ENCODE measurements around the gene NUMBL.

The NUMBL gene

DNA sequence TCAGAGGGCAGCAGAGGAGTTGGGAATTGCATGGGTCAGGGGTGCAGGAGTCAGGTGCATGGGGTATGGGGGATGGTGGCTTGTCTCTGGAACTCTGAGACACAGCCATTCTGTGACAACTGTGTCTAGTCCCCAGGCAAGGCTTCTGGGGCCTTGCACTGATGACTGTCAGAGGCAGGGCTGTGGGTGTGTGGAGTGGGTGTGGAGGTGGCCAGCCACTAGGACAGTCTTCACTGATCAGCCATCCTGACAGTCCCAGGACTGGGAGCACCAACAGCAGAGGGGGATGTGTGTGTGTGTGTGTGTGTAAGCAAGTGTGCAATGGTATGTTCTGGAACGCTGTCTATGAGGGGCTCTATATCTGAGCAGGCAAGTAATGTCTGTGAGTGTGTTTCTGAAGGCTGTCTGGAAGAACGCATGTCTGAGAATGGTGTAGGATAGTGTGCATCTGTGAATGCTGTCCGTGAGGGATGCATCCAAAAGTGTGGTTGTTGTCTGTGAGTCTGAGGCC is 5.4 kb downstream of the NUMBL start:
- Histone ChIP-seq H3K27ac (ENCODE audit: low read depth, low read length) (no peak overlapping the region), H3K4me3 (ENCODE audit: low read depth in 1 of 5, low read length in 5 of 5) (no peak overlapping the region), H3K36me3 (ENCODE audit: control insufficient read depth in 5 of 5, insufficient read depth in 5 of 5, low read length in 5 of 5) (peaks cover 0 to 56% (median 54%) of the 10 kb centered on the region in 5 donors), H3K27me3 (ENCODE audit: control insufficient read depth in 5 of 5, insufficient read depth in 4 of 5, low read length in 5 of 5) (no peaks in the 10 kb centered on the region), H3K9ac (ENCODE audit: low read length in 5 of 5) (no peak overlapping the region), H3K4me1 (ENCODE audit: control insufficient read depth in 5 of 5, insufficient read depth in 5 of 5, low read length in 5 of 5) (peaks cover 9 to 32% (median 30%) of the 10 kb centered on the region in 5 donors), H3K9me3 (ENCODE audit: control insufficient read depth in 5 of 5, low read length in 5 of 5) (no peaks in the 10 kb centered on the region)

DNA sequence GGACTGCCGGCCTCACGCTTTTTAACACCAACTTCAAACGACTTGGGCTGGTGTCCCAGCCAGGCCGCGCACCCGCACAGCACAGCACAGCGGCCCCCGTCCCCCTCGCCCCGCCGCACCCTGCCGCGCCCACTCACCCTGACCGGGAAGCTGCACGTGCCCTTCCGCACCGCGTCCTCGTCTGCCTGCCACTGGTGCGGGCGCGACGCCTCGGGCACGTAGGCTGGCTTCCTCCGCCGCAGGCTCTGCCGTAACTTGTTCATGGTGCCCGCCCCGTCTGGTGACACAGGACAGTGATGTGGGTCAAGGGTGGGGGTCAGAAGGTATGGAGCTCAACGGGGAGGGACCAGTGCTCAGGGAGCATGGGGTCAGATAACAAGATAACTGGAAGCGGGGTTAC is 6.2 kb downstream of the NUMBL start:
- Histone ChIP-seq H3K27me3 (ENCODE audit: control insufficient read depth in 5 of 5, insufficient read depth in 4 of 5, low read length in 5 of 5) (no peaks in the 10 kb centered on the region), H3K4me1 (ENCODE audit: control insufficient read depth in 5 of 5, insufficient read depth in 5 of 5, low read length in 5 of 5) (peaks cover 8 to 24% (median 22%) of the 10 kb centered on the region in 5 donors), H3K27ac (ENCODE audit: low read depth, low read length) (no peak overlapping the region), H3K9me3 (ENCODE audit: control insufficient read depth in 5 of 5, low read length in 5 of 5) (no peaks in the 10 kb centered on the region), H3K9ac (ENCODE audit: low read length in 5 of 5) (no peak overlapping the region), H3K4me3 (ENCODE audit: low read depth in 1 of 5, low read length in 5 of 5) (no peak overlapping the region), H3K36me3 (ENCODE audit: control insufficient read depth in 5 of 5, insufficient read depth in 5 of 5, low read length in 5 of 5) (peaks cover 0 to 64% (median 56%) of the 10 kb centered on the region in 5 donors)

DNA sequence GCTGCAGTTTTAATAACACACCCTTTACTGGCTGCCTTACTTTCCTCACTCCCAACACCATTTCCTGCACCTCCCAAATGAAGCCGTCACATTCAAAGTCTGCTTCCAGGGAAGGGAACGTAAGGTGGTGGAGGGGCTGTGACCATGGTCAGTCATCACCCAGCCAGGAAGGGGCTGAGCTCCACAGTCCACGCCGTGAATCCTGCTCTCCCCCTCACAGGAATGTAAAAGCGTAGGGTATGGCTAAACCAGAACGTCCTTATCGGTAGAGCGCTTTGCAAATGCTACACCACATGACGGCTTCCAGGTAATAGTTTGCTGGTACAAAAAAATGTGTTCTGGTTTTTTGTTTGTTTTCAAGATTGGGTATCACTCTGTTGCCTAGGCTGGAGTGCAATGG is 7.0 kb downstream of the NUMBL start:
- H3K36me3 ChIP-seq (ENCODE audit: control insufficient read depth in 5 of 5, insufficient read depth in 5 of 5, low read length in 5 of 5): peaks cover 2 to 73% (median 64%) of the 10 kb centered on the region in 5 donors
- H3K4me1 ChIP-seq (ENCODE audit: control insufficient read depth in 5 of 5, insufficient read depth in 5 of 5, low read length in 5 of 5): peaks cover 8 to 15% (median 14%) of the 10 kb centered on the region in 5 donors
- H3K4me3 ChIP-seq (ENCODE audit: low read depth in 1 of 5, low read length in 5 of 5): no peak overlapping the region
- H3K27me3 ChIP-seq (ENCODE audit: control insufficient read depth in 5 of 5, insufficient read depth in 4 of 5, low read length in 5 of 5): no peaks in the 10 kb centered on the region
- no peak overlapping the region for H3K9ac ChIP-seq (ENCODE audit: low read length in 5 of 5)
- H3K9me3 ChIP-seq (ENCODE audit: control insufficient read depth in 5 of 5, low read length in 5 of 5): no peaks in the 10 kb centered on the region
- H3K27ac ChIP-seq (ENCODE audit: low read depth, low read length): no peak overlapping the region

DNA sequence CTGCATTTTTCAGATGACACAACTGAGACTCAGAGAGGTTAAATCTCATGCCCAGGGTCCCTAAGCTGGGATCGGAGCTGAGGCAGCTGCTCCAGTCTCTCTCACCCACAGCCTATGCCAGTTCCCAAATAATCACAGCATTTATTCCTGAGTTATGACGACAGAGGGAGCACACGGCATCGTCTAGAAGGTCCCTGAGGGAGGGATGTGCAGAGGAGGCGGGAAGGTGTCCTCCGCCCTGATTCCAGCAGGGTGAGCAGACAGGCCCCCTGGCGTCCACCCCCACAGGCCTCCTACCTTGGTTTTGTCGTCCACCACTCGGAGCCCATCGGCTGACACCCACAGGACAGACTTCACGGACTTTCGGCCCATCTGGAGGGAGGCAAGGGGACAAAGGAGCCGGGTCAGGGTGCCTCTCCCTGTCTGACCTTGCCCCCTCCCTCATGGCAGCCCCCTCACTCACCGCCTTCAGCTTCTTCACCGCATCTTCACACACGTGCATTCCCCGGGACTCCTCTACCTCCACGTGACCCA is 8.0 kb downstream of the NUMBL start:
- no peak overlapping the region for H3K27ac ChIP-seq (ENCODE audit: low read depth, low read length)
- H3K4me1 ChIP-seq (ENCODE audit: control insufficient read depth in 5 of 5, insufficient read depth in 5 of 5, low read length in 5 of 5): peaks cover 0 to 6% (median 5%) of the 10 kb centered on the region in 5 donors
- H3K36me3 ChIP-seq (ENCODE audit: control insufficient read depth in 5 of 5, insufficient read depth in 5 of 5, low read length in 5 of 5): peaks cover 4 to 82% (median 73%) of the 10 kb centered on the region in 5 donors
- no peaks in the 10 kb centered on the region for H3K27me3 ChIP-seq (ENCODE audit: control insufficient read depth in 5 of 5, insufficient read depth in 4 of 5, low read length in 5 of 5)
- H3K4me3 ChIP-seq (ENCODE audit: low read depth in 1 of 5, low read length in 5 of 5): no peak overlapping the region
- no peaks in the 10 kb centered on the region for H3K9me3 ChIP-seq (ENCODE audit: control insufficient read depth in 5 of 5, low read length in 5 of 5)
- H3K9ac ChIP-seq (ENCODE audit: low read length in 5 of 5): no peak overlapping the region

DNA sequence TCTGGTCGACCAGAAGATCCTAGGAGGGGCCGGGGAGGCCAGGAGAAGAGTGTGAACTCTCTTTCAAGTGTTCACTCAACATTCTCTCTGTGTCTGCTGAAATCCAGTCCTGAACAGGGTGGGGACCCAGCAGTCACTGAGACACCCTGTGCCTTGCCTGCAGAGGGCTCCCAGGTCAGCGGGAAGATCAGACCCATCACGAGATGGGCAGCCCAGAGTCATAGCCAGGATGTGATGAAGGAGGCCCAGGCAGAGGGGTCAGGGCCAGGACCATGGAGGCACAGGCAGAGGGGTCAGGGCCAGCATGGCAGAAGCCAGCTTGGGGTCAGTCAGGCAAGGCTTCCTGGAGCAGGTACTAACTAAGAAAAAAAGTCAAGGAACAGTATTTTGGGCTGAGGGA is 9.4 kb downstream of the NUMBL start:
- Histone ChIP-seq H3K36me3 (ENCODE audit: control insufficient read depth in 5 of 5, insufficient read depth in 5 of 5, low read length in 5 of 5) (peaks cover 4 to 89% (median 79%) of the 10 kb centered on the region in 5 donors), H3K27me3 (ENCODE audit: control insufficient read depth in 5 of 5, insufficient read depth in 4 of 5, low read length in 5 of 5) (no peaks in the 10 kb centered on the region), H3K9me3 (ENCODE audit: control insufficient read depth in 5 of 5, low read length in 5 of 5) (no peaks in the 10 kb centered on the region), H3K27ac (ENCODE audit: low read depth, low read length) (no peak overlapping the region), H3K9ac (ENCODE audit: low read length in 5 of 5) (no peak overlapping the region), H3K4me3 (ENCODE audit: low read depth in 1 of 5, low read length in 5 of 5) (no peak overlapping the region), H3K4me1 (ENCODE audit: control insufficient read depth in 5 of 5, insufficient read depth in 5 of 5, low read length in 5 of 5) (no peaks in the 10 kb centered on the region)

DNA sequence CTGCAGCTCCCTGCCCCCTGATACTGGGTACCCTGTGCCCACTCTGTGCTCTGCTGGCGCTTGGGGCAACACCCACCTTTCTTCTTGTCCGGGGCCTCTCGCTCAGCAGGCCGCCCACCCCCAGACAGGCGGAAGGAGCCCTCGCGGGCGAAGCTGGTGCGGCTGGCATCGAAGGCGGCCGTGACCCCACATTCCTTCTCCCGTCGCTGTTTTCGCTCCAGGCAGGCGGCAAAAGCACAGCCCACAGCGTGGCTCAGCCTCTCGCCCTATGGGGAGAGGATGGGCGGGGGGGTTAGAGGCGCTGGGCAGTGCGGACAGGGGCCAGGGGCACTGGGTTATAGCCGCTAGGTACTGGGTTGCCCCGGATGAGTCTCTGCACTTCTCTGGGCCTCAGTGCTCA is 13.3 kb downstream of the NUMBL start:
- Histone ChIP-seq H3K4me1 (ENCODE audit: control insufficient read depth in 5 of 5, insufficient read depth in 5 of 5, low read length in 5 of 5) (no peaks in the 10 kb centered on the region), H3K36me3 (ENCODE audit: control insufficient read depth in 5 of 5, insufficient read depth in 5 of 5, low read length in 5 of 5) (peaks cover 11 to 88% (median 76%) of the 10 kb centered on the region in 5 donors)

DNA sequence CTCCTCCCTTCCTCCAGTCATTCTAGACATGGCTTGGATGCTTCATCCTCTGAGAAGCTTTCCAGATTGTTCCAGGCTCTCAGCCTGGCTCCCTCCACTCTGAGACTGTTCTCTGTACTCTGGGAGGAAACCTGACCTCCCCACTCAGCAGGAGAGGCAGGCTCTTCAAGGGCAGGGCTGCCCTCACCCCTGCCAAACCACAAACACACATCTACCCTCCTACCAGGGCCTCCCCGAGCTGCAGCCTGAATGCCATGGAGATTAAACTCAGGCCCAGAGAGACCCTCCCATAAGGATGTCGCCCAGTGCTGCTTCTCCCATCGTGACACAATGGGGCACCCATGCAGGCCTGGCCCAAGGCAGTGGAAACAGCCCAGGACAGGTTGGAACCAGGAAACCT is 16.2 kb downstream of the NUMBL start:
- peaks cover 14 to 93% (median 85%) of the 10 kb centered on the region in 5 donors for H3K36me3 ChIP-seq (ENCODE audit: control insufficient read depth in 5 of 5, insufficient read depth in 5 of 5, low read length in 5 of 5)
- no peaks in the 10 kb centered on the region for H3K27me3 ChIP-seq (ENCODE audit: control insufficient read depth in 5 of 5, insufficient read depth in 4 of 5, low read length in 5 of 5)
- no peak overlapping the region for H3K4me3 ChIP-seq (ENCODE audit: low read depth in 1 of 5, low read length in 5 of 5)
- H3K9ac ChIP-seq (ENCODE audit: low read length in 5 of 5): no peak overlapping the region
- H3K4me1 ChIP-seq (ENCODE audit: control insufficient read depth in 5 of 5, insufficient read depth in 5 of 5, low read length in 5 of 5): no peaks in the 10 kb centered on the region
- H3K27ac ChIP-seq (ENCODE audit: low read depth, low read length): no peak overlapping the region
- H3K9me3 ChIP-seq (ENCODE audit: control insufficient read depth in 5 of 5, low read length in 5 of 5): peaks cover 0 to 2% (median 0%) of the 10 kb centered on the region in 5 donors

More for the DNA sequence above, 13.3 kb downstream of the NUMBL start:
- no peak overlapping the region for H3K4me3 ChIP-seq (ENCODE audit: low read depth in 1 of 5, low read length in 5 of 5)
- no peaks in the 10 kb centered on the region for H3K9me3 ChIP-seq (ENCODE audit: control insufficient read depth in 5 of 5, low read length in 5 of 5)
- no peaks in the 10 kb centered on the region for H3K27me3 ChIP-seq (ENCODE audit: control insufficient read depth in 5 of 5, insufficient read depth in 4 of 5, low read length in 5 of 5)
- no peak overlapping the region for H3K27ac ChIP-seq (ENCODE audit: low read depth, low read length)
- H3K9ac ChIP-seq (ENCODE audit: low read length in 5 of 5): no peak overlapping the region

DNA sequence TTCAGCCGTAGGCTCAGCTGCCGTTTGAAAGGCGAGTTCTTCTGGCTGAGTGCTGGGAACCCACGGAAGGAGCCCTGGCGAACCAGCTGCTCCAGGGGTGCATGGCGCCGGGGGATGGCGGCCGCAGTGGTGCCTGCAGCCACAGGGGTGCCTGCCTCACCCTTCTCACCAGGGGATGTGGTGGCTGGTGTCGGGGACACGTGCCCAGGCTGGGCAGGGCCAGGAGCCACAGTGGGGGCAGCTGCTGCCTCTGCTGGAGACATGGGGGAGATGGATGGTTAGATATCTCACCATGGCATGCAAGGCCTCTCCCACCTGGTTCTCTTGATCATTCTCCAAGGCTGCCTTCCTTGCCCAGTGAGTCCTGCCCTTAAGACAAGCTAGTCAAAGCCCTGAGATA is 17.1 kb downstream of the NUMBL start:
- Histone ChIP-seq H3K27ac (ENCODE audit: low read depth, low read length) (no peak overlapping the region), H3K4me3 (ENCODE audit: low read depth in 1 of 5, low read length in 5 of 5) (no peak overlapping the region), H3K36me3 (ENCODE audit: control insufficient read depth in 5 of 5, insufficient read depth in 5 of 5, low read length in 5 of 5) (peaks cover 18 to 93% (median 87%) of the 10 kb centered on the region in 5 donors), H3K9ac (ENCODE audit: low read length in 5 of 5) (no peak overlapping the region), H3K9me3 (ENCODE audit: control insufficient read depth in 5 of 5, low read length in 5 of 5) (peaks cover 0 to 2% (median 0%) of the 10 kb centered on the region in 5 donors), H3K4me1 (ENCODE audit: control insufficient read depth in 5 of 5, insufficient read depth in 5 of 5, low read length in 5 of 5) (no peaks in the 10 kb centered on the region), H3K27me3 (ENCODE audit: control insufficient read depth in 5 of 5, insufficient read depth in 4 of 5, low read length in 5 of 5) (no peaks in the 10 kb centered on the region)

DNA sequence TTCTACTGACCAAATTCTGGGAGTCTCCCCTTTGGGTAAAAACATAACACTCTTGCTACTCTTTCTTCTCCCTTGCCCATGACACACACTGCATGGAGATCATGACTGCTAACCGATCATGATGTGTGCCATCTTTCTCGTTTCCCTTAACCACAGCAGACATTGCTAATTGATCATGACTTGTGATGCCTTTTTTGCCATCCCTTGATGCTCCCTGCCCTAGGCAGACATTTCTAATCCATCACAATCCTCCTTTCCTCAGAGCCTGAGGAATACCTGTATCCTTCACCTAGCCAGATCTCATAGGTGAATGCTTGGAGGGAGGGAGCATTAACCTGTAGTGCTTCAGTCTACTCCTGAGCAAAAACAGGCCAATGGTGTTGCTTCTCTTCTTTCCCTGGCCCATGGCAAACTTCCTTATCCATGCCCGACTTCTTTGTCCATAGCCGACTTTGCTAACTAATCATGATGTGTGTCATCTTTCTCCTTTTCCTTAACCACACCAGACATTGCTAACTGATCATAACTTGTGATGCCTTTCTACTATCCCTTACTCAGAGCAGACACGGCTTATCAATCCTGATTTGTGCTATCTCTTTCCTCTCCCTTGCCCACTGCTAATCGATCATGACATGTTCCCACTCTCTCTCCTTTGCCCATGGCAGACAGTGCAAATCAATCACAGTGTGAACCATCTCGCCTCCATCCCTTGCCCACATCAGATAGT is 17.7 kb downstream of the NUMBL start:
- peaks cover 0 to 2% (median 0%) of the 10 kb centered on the region in 5 donors for H3K9me3 ChIP-seq (ENCODE audit: control insufficient read depth in 5 of 5, low read length in 5 of 5)
- H3K4me1 ChIP-seq (ENCODE audit: control insufficient read depth in 5 of 5, insufficient read depth in 5 of 5, low read length in 5 of 5): no peaks in the 10 kb centered on the region
- no peak overlapping the region for H3K9ac ChIP-seq (ENCODE audit: low read length in 5 of 5)
- H3K36me3 ChIP-seq (ENCODE audit: control insufficient read depth in 5 of 5, insufficient read depth in 5 of 5, low read length in 5 of 5): peaks cover 17 to 93% (median 87%) of the 10 kb centered on the region in 5 donors
- H3K27ac ChIP-seq (ENCODE audit: low read depth, low read length): no peak overlapping the region
- H3K27me3 ChIP-seq (ENCODE audit: control insufficient read depth in 5 of 5, insufficient read depth in 4 of 5, low read length in 5 of 5): no peaks in the 10 kb centered on the region
- H3K4me3 ChIP-seq (ENCODE audit: low read depth in 1 of 5, low read length in 5 of 5): no peak overlapping the region

DNA sequence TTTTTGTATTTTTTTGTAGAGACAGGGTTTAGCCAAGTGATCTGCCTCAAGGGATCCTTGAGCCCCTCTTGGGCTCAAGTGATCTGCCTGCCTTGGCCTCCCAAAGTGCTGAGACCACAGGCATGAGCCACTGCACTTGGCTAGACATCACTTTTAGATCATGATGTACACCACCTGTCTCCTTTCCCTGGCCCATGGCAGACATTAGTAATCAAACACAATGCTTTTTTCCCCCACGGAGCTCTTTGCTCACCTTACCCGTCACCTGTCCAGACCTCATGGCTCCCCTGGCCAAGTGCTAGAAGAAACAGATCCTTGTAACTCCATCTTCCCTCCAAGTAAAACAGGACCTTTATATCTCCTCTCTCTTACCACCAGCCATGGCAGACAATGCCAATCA is 18.4 kb downstream of the NUMBL start:
- Histone ChIP-seq H3K4me1 (ENCODE audit: control insufficient read depth in 5 of 5, insufficient read depth in 5 of 5, low read length in 5 of 5) (no peaks in the 10 kb centered on the region), H3K27ac (ENCODE audit: low read depth, low read length) (no peak overlapping the region), H3K36me3 (ENCODE audit: control insufficient read depth in 5 of 5, insufficient read depth in 5 of 5, low read length in 5 of 5) (peaks cover 17 to 93% (median 87%) of the 10 kb centered on the region in 5 donors), H3K4me3 (ENCODE audit: low read depth in 1 of 5, low read length in 5 of 5) (no peak overlapping the region), H3K27me3 (ENCODE audit: control insufficient read depth in 5 of 5, insufficient read depth in 4 of 5, low read length in 5 of 5) (no peaks in the 10 kb centered on the region), H3K9ac (ENCODE audit: low read length in 5 of 5) (no peak overlapping the region), H3K9me3 (ENCODE audit: control insufficient read depth in 5 of 5, low read length in 5 of 5) (peaks cover 0 to 2% (median 0%) of the 10 kb centered on the region in 5 donors)

All from subcutaneous abdominal adipose tissue (tissue), 5 donors.